PFSK-1 (cell line): ENCODE measurements around the gene GCN1.

Experiments used
- REST ChIP-seq, 2 experiments: IDR thresholded peaks; 2 replicates each; pipeline versions ENCODE4 v1.6.1 to v1.8.0; 2011 to 2012; ENCODE audit warnings: low read depth in 2 of 2, low read length in 2 of 2, control low read depth in 1 of 2, inconsistent platforms in 1 of 2, mild to moderate bottlenecking in 1 of 2, moderate library complexity in 1 of 2; ENCODE audit not compliant: insufficient read depth in 1 of 2
- SIN3A ChIP-seq: IDR thresholded peaks from 2 replicates; pipeline ENCODE4 v1.6.1; 2012; ENCODE audit warnings: mild to moderate bottlenecking, low read length, moderate library complexity, borderline replicate concordance; ENCODE audit not compliant: insufficient read depth

GRCh38 chr12:120239776-120240494 lies 45.4 kb upstream of the GCN1 start:
- TF ChIP-seq REST (IDR thresholded peaks at IDR 0.05; ENCODE audit: insufficient read depth in 1 of 2, low read depth in 2 of 2, low read length in 2 of 2) (no peak), SIN3A (no peak)
